Measurements from ENCODE around the gene SLC6A9. TPM values are rescaled to one million over a fixed set of nuclear protein-coding genes. Genes with fewer than 3 reads are reported as not detected.

SLC6A9 gene
- total and polyA plus RNA-seq, 12 donors: 11.8 to 198 (median 23.5) TPM

DNA sequence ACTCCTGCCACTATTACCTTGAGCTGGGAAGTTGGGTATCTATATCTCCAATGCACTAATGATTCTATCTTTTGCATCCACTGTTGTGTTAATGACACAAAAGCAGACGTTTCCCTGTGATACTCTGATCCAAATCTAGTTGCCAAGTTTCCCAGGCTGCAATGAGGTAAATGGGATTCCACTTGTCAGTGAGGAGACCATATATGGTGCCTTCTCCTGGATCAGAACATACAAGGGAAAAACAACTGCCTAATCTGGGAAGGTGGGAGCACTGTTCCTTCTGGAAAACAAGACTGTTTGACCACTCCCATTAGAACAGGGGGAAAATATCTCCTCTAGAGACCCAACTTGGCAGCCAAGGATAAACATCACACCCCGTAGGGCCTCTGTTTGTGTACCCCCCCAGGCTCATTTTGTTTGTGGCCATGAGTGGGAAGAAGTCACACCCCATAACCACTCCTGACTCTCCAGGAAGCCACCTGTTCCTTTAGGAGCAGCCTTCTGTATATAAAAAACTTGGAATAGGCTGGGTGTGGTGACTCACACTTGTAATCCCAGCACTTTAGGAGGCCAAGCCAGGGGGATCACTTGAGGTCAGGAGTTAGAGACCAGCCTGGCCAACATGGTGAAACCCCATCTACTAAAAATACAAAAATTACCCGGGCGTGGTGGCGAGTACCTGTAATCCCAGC is 28.5 kb upstream of the SLC6A9 start:
- DNase-seq: no peak
- 76 to 86% (median 80%) methylated on average over 5 of the region's 5 CpGs for WGBS, 4 donors
- H3K9me3 ChIP-seq (replicated peaks in 1 of 3): no peaks in the 10 kb centered on the region
- intact Hi-C loops (cut with DNase I): no loop called here
- TF ChIP-seq CTCF (IDR thresholded peaks at IDR 0.05) (no peak), POLR2A (IDR thresholded peaks at IDR 0.05) (no peak)
- no peak overlapping the region for H3K4me3 ChIP-seq
- H3K36me3 ChIP-seq (replicated peaks in 1 of 2): no peaks in the 10 kb centered on the region
- no peaks in the 10 kb centered on the region for H3K27me3 ChIP-seq
- H3K4me1 ChIP-seq (replicated peaks in 1 of 2): no peaks in the 10 kb centered on the region
- H3K27ac ChIP-seq: no peak overlapping the region

- H3K36me3 ChIP-seq (replicated peaks in 1 of 2): no peaks in the 10 kb centered on the region
- H3K27ac ChIP-seq: no peak overlapping the region
- no peaks in the 10 kb centered on the region for H3K4me1 ChIP-seq (replicated peaks in 1 of 2)
- H3K4me3 ChIP-seq: no peak overlapping the region
- 79 to 100% (median 92%) methylated on average over 1 of the region's 1 CpG for WGBS, 4 donors
- no peaks in the 10 kb centered on the region for H3K9me3 ChIP-seq (replicated peaks in 1 of 3)
- H3K27me3 ChIP-seq: no peaks in the 10 kb centered on the region
- TF ChIP-seq POLR2A (IDR thresholded peaks at IDR 0.05): no peak
- no peak for TF ChIP-seq CTCF (IDR thresholded peaks at IDR 0.05)
- DNase-seq: no peak
- intact Hi-C loops (cut with DNase I): no loop called here
These were observed 27.9 kb upstream of the SLC6A9 start for GRCh38 chr1:44059212-44059611.

DNA sequence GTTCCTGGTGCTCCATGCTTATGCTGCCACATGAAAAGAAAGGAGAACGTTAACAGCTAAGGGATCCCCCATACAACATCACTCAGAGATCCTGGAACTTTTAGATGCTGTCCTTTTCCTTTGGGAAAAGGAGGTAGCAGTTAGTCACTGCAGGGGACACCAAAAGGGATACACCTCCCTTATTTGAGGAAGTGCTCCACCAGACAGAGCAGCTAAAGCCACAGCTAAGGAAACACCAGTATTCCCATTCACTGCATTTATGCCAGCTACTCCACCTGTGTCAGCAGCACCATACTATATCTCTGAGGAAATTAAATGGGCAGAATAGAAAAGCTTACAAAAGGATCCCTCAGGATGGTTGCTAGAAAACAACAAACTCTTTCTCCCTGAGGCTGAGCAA is 26.0 kb upstream of the SLC6A9 start:
- Histone ChIP-seq H3K4me3 (no peak overlapping the region), H3K4me1 (replicated peaks in 1 of 2) (no peaks in the 10 kb centered on the region), H3K27ac (no peak overlapping the region), H3K27me3 (no peaks in the 10 kb centered on the region), H3K36me3 (replicated peaks in 1 of 2) (no peaks in the 10 kb centered on the region), H3K9me3 (replicated peaks in 1 of 3) (no peaks in the 10 kb centered on the region)
- WGBS, 4 donors: 80 to 93% (median 84%) methylated on average over 1 of the region's 1 CpG
- TF ChIP-seq CTCF (IDR thresholded peaks at IDR 0.05): no peak
- no peak for TF ChIP-seq POLR2A (IDR thresholded peaks at IDR 0.05)
- DNase-seq: no peak
- intact Hi-C loops (cut with DNase I): no loop called here

GRCh38 chr1:44053394-44053793 is 22.1 kb upstream of the SLC6A9 start:
- peak in 1 of 7 donors; percentile 30 for DNase-seq
- 88 to 98% (median 93%) methylated on average over 2 of the region's 2 CpGs for WGBS, 4 donors
- Histone ChIP-seq H3K4me3 (no peak overlapping the region), H3K27ac (no peak overlapping the region), H3K4me1 (replicated peaks in 1 of 2) (peaks cover 4 to 13% of the 10 kb centered on the region in 2 donors), H3K36me3 (replicated peaks in 1 of 2) (no peaks in the 10 kb centered on the region), H3K27me3 (no peaks in the 10 kb centered on the region), H3K9me3 (replicated peaks in 1 of 3) (no peaks in the 10 kb centered on the region)
- no peak for TF ChIP-seq CTCF (IDR thresholded peaks at IDR 0.05)
- TF ChIP-seq POLR2A (IDR thresholded peaks at IDR 0.05): no peak
- intact Hi-C loops (cut with DNase I): no loop called here

All from adrenal gland (tissue), 12 donors.